ENCODE data around the gene NAALADL2.

DNA sequence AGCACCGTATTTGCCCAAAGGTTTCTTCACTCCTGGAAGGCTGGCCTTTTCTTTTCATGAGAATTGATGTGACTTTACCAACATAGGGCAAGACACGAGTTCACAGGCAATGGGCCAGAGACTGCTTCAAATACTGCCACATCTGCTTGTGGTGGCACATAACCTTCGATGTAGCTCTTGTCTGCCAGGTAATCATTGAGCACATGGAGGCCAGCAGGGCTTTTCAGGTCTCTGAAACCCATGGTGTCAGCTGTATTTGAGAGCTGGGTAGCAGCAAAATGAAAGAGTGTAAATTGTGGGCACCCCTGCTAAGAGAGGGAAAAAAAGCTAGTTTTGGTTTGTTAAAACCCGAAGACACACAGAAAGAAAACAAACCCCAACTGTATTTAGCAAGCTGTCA is 200.7 kb downstream of the NAALADL2 start:
- TF ChIP-seq, protein P1, sequence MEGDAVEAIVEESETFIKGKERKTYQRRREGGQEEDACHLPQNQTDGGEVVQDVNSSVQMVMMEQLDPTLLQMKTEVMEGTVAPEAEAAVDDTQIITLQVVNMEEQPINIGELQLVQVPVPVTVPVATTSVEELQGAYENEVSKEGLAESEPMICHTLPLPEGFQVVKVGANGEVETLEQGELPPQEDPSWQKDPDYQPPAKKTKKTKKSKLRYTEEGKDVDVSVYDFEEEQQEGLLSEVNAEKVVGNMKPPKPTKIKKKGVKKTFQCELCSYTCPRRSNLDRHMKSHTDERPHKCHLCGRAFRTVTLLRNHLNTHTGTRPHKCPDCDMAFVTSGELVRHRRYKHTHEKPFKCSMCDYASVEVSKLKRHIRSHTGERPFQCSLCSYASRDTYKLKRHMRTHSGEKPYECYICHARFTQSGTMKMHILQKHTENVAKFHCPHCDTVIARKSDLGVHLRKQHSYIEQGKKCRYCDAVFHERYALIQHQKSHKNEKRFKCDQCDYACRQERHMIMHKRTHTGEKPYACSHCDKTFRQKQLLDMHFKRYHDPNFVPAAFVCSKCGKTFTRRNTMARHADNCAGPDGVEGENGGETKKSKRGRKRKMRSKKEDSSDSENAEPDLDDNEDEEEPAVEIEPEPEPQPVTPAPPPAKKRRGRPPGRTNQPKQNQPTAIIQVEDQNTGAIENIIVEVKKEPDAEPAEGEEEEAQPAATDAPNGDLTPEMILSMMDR (IDR thresholded peaks at IDR 0.05), result no peak
- TF ChIP-seq POLR2A (IDR thresholded peaks at IDR 0.05) (no peak), EP300 (IDR thresholded peaks at IDR 0.05) (no peak)
